Ectodermal cell (in vitro differentiated cells): ENCODE measurements around the gene SH2D1B.

Experiments
- H3K27ac ChIP-seq: 2 replicates; pipeline ENCODE4 v1.7.0; 2013; ENCODE audit warnings: mild to moderate bottlenecking, low read depth, low read length; ENCODE audit not compliant: insufficient read depth, poor library complexity, severe bottlenecking
- H3K27me3 ChIP-seq: 2 replicates; pipeline ENCODE4 v1.7.0; 2013; ENCODE audit warnings: mild to moderate bottlenecking, low read length; ENCODE audit not compliant: insufficient read depth, control insufficient read depth, poor library complexity, severe bottlenecking
- H3K36me3 ChIP-seq: one replicate; pipeline ENCODE4 v1.7.0; 2013; ENCODE audit warnings: low read length; ENCODE audit not compliant: control insufficient read depth, insufficient read depth
- H3K4me1 ChIP-seq: one replicate; pipeline ENCODE4 v1.7.0; 2013; ENCODE audit warnings: low read length; ENCODE audit not compliant: control insufficient read depth, insufficient read depth
- H3K4me3 ChIP-seq: 2 replicates; pipeline ENCODE4 v1.7.0; 2013; ENCODE audit warnings: low read depth, low read length, control low read depth; ENCODE audit not compliant: insufficient read depth
- H3K9me3 ChIP-seq: 2 replicates; pipeline ENCODE4 v1.7.0; 2013; ENCODE audit warnings: mild to moderate bottlenecking, low read length, moderate library complexity; ENCODE audit not compliant: control insufficient read depth
- WGBS, 2 experiments: methylation state at CpG; one replicate each; pipeline ENCODE4 v1.1.7; 2013; ENCODE audit warnings: missing lambda C conversion rate in 2 of 2; 5-methylcytosine and 5-hydroxymethylcytosine counted together

Gene SH2D1B

GRCh38 chr1:162365284-162366020 lies 46.5 kb downstream of the SH2D1B start:
- no peaks in the 10 kb centered on the region for H3K36me3 ChIP-seq
- no peaks in the 10 kb centered on the region for H3K27me3 ChIP-seq
- no peak overlapping the region for H3K27ac ChIP-seq
- 96% methylated on average over 10 of the region's 10 CpGs for WGBS, 2 experiments
- no peak overlapping the region for H3K4me3 ChIP-seq
- H3K9me3 ChIP-seq, result no peaks in the 10 kb centered on the region
- H3K4me1 ChIP-seq, result no peaks in the 10 kb centered on the region

GRCh38 chr1:162364498-162364897 lies 47.4 kb downstream of the SH2D1B start:
- Histone ChIP-seq H3K4me1 (no peaks in the 10 kb centered on the region), H3K4me3 (no peak overlapping the region), H3K27me3 (no peaks in the 10 kb centered on the region), H3K9me3 (no peaks in the 10 kb centered on the region), H3K27ac (no peak overlapping the region), H3K36me3 (no peaks in the 10 kb centered on the region)
- WGBS, 2 experiments, result 92 to 94% methylated on average over 1 of the region's 1 CpG

GRCh38 chr1:162363823-162364222 lies 48.1 kb downstream of the SH2D1B start:
- Histone ChIP-seq H3K4me3 (no peak overlapping the region), H3K9me3 (no peaks in the 10 kb centered on the region), H3K27ac (no peak overlapping the region), H3K27me3 (no peaks in the 10 kb centered on the region), H3K36me3 (no peaks in the 10 kb centered on the region), H3K4me1 (no peaks in the 10 kb centered on the region)
- 91 to 92% methylated on average over 3 of the region's 3 CpGs for WGBS, 2 experiments

- Histone ChIP-seq H3K4me3 (no peak overlapping the region), H3K27ac (no peak overlapping the region), H3K27me3 (no peaks in the 10 kb centered on the region), H3K36me3 (no peaks in the 10 kb centered on the region), H3K9me3 (no peaks in the 10 kb centered on the region), H3K4me1 (no peaks in the 10 kb centered on the region)
- WGBS, 2 experiments, result 93 to 96% methylated on average over 5 of the region's 5 CpGs
These were observed 50.6 kb downstream of the SH2D1B start for GRCh38 chr1:162361349-162361748.

- 93 to 97% methylated on average over 4 of the region's 4 CpGs for WGBS, 2 experiments
- no peaks in the 10 kb centered on the region for H3K4me1 ChIP-seq
- H3K4me3 ChIP-seq, result no peak overlapping the region
- no peaks in the 10 kb centered on the region for H3K9me3 ChIP-seq
- no peak overlapping the region for H3K27ac ChIP-seq
- no peaks in the 10 kb centered on the region for H3K36me3 ChIP-seq
- no peaks in the 10 kb centered on the region for H3K27me3 ChIP-seq
These were observed 51.1 kb downstream of the SH2D1B start for GRCh38 chr1:162360874-162361260.

GRCh38 chr1:162360237-162360873 lies 51.6 kb downstream of the SH2D1B start:
- H3K36me3 ChIP-seq, result no peaks in the 10 kb centered on the region
- H3K4me1 ChIP-seq, result no peaks in the 10 kb centered on the region
- H3K9me3 ChIP-seq, result no peaks in the 10 kb centered on the region
- 95% methylated on average over 10 of the region's 10 CpGs for WGBS, 2 experiments
- no peak overlapping the region for H3K27ac ChIP-seq
- H3K27me3 ChIP-seq, result no peaks in the 10 kb centered on the region
- H3K4me3 ChIP-seq, result no peak overlapping the region

GRCh38 chr1:162359523-162360236 lies 52.3 kb downstream of the SH2D1B start:
- H3K4me3 ChIP-seq, result no peak overlapping the region
- H3K27me3 ChIP-seq, result no peaks in the 10 kb centered on the region
- H3K27ac ChIP-seq, result no peak overlapping the region
- no peaks in the 10 kb centered on the region for H3K9me3 ChIP-seq
- no peaks in the 10 kb centered on the region for H3K36me3 ChIP-seq
- no peaks in the 10 kb centered on the region for H3K4me1 ChIP-seq
- WGBS, 2 experiments, result 81% methylated on average over 9 to 10 of the region's 10 CpGs

GRCh38 chr1:162358928-162359327 lies 53.0 kb downstream of the SH2D1B start:
- Histone ChIP-seq H3K27me3 (no peaks in the 10 kb centered on the region), H3K36me3 (no peaks in the 10 kb centered on the region), H3K4me3 (no peak overlapping the region), H3K4me1 (no peaks in the 10 kb centered on the region), H3K27ac (no peak overlapping the region), H3K9me3 (no peaks in the 10 kb centered on the region)
- WGBS, 2 experiments, result 92 to 97% methylated on average over 1 of the region's 1 CpG

GRCh38 chr1:162357681-162358266 lies 54.2 kb downstream of the SH2D1B start:
- no peaks in the 10 kb centered on the region for H3K27me3 ChIP-seq
- H3K36me3 ChIP-seq, result no peaks in the 10 kb centered on the region
- WGBS, 2 experiments, result 61 to 63% methylated on average over 4 of the region's 5 CpGs
- H3K4me3 ChIP-seq, result no peak overlapping the region
- H3K4me1 ChIP-seq, result peaks cover 3% of the 10 kb centered on the region
- no peak overlapping the region for H3K27ac ChIP-seq
- no peaks in the 10 kb centered on the region for H3K9me3 ChIP-seq

- Histone ChIP-seq H3K27me3 (no peaks in the 10 kb centered on the region), H3K9me3 (no peaks in the 10 kb centered on the region), H3K4me3 (no peak overlapping the region), H3K36me3 (no peaks in the 10 kb centered on the region), H3K27ac (no peak overlapping the region), H3K4me1 (peaks cover 3% of the 10 kb centered on the region)
- 81 to 82% methylated on average over 5 of the region's 5 CpGs for WGBS, 2 experiments
These were observed 58.2 kb downstream of the SH2D1B start for GRCh38 chr1:162353702-162354101.
